Activated CD4-positive, alpha-beta T cell treated with anti-CD3 and anti-CD28 coated beads, Interleukin-2, amount 50 U/mL, for 1 hour (primary cell): ENCODE data around the gene FGGY.
"Not testable (repeated sequence)": the region's sequence is repeated elsewhere in the genome, so short reads cannot be mapped to it uniquely, and the experiment has no call there.

Experiments used
- DNase-seq: peaks from one replicate; pipeline ENCODE4 v3.0.0-alpha.2; 2020

The FGGY gene

GRCh38 chr1:59718064-59718988, 421.4 kb downstream of the FGGY start:
- no peak for DNase-seq

DNA sequence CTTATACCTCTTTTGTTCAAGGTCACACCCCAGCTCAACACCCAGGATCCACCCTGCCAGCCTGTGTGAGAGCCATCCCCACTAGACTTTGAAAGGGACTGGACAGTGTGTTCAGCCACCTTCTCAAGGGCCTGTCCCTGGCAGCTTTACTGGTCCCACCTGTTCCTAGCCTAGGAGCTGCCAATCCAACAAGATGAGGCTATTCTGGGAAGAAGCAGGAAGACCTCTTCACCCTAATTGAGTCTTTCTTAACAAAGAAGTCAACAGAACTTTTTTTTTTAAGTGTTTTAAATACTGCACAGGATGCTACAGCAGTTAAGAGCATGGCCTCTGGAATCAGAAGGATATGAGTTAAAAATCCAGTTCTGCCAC, 422.1 kb downstream of the FGGY start:
- no peak for DNase-seq

GRCh38 chr1:59720326-59721115, 423.6 kb downstream of the FGGY start:
- DNase-seq, result no peak

DNA sequence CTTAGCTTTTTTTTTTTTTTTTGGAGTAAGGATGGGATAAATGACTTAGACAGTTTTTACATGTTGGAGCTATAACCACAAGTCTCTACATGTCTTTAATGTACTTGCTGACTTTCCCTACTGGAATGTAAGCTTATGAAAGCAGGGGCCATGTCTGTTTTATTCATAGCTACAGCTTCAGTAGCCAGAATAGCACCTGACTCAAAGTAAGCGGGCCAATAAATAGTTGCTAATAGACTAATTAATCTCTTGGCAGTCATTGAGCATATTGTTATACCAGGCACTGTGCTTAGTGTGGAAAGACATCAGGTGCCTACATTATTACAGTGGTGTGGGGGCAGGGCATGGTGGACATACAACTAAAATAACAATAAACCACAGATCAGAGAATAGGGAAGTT, 433.4 kb downstream of the FGGY start:
- DNase-seq, result no peak

DNA sequence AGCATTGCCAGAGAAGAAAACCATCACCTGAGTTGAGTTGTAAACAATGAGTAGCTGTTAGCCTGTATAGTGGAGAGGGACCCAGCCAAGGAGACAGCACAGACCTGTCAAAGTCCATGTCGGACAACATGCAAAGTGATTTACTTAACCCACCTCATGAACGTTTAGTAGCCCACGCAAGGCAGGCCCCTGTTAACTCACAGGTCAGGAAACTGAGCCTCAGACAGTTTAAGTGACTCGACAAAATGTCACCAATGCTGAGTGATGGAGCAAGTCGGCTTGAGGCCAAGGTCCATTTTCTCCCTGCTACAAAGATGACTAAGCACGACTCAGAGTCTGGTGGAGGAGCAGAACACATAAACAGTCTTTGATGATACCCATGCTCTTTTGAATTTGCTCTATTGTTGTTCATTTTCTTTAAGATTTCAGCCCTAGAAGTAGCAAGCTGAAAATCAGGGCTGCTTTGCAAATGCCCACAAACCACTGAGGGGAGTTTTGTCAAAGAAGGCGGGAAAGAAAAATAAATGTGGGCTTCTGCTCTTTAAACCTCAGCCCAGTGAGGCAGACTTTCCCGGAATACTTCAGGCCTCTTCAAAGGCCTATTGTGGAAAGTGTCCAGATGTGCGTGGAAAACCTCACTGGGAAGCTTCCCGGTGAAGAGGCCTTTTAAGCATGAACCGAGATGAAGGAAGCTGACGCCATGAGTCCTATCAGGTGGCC, 434.0 kb downstream of the FGGY start:
- no peak for DNase-seq

GRCh38 chr1:59731591-59731990, 434.7 kb downstream of the FGGY start:
- DNase-seq, result no peak

GRCh38 chr1:59732214-59732955, 435.5 kb downstream of the FGGY start:
- no peak for DNase-seq

DNA sequence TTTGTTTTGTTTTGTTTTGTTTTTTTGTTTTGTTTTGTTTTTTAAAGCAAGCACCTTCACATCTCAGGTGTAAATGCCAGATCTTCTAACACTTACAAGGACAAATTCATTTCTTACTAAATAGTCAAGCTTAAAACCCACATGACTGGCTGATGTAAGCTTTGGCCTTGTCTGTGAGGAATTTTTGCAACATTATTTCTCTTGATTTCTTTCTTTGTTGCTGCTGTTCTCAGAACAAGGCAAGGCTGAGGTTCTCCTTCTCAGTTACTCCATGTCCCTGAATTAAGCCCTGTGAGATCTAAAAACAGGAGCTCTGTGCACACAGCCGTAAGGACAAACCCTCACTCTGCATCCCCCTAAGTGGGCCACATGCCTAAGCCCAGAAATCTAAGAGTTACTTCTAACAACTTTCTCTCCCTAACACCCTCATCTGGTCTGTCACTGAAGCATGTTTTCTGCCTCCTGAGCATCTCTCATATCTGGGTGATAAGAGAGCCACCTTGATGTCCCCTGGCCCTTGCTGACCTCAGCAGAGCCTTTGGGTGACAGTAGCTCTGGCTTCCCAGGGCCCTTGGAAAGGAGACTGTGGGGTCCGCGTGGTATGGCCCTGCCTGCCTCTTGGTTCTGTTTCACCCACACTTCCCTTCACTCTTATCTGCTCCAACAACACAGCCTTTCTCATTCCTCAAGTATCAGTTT, 436.7 kb downstream of the FGGY start:
- DNase-seq, result no peak

DNA sequence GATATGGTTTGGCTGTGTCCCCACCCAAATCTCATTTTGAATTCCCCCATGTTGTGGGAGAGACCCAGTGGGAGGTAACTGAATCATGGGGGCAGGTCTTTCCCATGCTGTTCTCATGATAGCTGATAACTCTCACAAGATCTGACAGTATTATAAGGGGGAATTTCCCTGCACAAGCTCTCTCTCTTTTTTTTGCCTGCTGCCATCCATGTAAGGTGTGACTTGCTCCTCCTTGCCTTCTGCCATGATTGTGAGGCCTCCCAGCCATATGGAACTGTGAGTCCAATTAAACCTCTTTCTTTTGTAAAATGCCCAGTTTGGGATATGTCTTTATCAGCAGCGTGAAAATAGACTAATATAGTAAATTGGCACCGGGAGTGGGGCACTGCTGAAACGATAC, 439.0 kb downstream of the FGGY start:
- DNase-seq, result not testable (repeated sequence)

GRCh38 chr1:59736744-59737143, 439.9 kb downstream of the FGGY start:
- DNase-seq, result no peak

DNA sequence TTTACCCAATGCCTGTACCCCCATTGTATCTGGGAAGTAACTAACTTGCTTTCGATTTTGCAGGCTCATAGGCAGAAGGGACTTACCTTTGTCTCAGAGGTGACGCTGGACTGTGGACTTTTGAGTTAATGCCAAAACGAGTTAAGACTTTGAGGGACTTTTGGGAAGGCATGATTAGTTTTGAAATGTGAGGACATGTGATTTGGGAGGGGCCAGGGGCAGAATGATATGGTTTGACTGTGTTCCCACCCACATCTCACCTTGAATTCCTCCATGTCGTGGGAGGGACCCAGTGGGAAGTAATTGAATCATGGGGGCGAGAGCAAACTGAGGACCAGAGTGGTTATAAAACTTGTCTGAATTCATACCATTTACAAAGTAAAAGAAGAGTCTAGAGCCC, 440.7 kb downstream of the FGGY start:
- no peak for DNase-seq

GRCh38 chr1:59738152-59738551, 441.3 kb downstream of the FGGY start:
- no peak for DNase-seq

DNA sequence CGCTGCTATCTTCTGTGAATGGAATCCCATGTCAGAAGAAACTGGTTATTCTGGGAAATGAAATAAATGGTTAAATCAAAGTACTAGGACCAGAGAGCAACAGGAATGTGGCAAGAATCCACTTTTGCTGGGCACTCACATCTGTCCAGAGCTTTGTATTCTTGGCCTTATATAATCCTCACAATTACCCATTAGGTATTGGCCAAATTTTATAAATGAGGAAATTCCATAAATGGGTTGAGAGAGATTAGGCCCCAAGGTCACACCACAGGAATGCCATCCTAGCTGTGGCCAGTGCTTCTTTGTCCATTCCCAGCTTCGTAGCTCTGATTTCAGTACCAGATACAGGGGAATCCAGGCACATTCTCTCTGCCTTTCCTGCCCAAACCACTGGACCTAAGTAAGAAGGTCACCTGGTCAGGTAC, 441.7 kb downstream of the FGGY start:
- DNase-seq, result no peak

GRCh38 chr1:59739111-59739510, 442.2 kb downstream of the FGGY start:
- no peak for DNase-seq

- no peak for DNase-seq
Observed at GRCh38 chr1:59742526-59742925, 445.6 kb downstream of the FGGY start.

DNA sequence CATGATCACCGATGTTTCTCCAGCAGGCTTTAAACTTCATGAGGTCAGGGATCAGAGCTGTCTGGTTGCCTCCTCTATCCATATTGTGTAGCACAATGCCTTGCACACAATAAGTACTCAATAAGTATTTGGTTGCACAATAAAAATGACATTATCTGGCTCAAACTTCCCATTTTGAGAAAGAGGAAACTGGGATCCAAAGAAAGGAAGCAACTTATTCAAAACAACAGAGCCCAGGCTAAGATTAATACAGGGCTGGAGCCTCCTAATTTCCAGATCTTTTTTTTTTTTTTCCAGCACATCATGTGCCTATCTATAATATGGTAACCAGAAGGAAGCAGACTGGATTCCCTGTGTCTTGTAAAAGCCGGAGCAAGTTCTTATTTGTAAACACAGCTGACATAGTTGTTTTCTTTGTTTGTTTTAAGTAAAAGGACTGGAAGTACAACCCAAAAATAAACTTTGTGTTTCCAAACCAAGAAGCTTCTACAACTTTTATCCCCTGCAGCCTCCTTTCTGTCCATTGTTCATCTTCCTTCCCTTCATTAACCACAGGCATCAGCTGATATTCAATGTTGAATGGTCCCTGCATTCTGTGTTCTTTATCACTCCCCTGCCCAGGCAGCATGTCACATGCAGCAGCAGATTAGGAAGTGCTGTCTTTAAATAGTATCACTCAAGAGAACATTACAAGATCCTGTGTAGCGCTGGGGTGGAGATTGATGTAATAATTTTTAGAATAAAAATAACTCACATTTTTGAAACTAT, 446.6 kb downstream of the FGGY start:
- DNase-seq, result no peak

- no peak for DNase-seq
Observed at GRCh38 chr1:59747420-59748024, 450.6 kb downstream of the FGGY start.

DNA sequence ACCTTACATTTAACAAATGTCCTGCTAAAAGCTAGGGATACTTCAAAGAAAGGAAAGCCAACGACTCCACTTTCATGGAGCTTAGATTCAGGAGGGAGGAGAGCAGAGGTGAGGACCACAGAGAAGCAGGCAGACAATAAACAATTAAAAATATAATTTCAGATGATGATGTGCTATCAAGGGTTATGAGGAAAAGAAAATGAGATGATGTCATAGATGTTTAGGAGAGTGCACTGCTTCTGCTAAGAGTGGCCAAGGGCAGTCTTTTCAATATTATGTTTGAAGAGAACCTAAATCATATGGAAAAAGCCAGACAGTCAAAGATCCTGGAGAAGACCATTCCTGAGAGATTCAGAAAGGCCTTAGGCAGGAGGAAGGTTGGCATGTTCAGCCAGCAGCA, 451.2 kb downstream of the FGGY start:
- DNase-seq, result no peak

GRCh38 chr1:59750328-59751003, 453.6 kb downstream of the FGGY start:
- DNase-seq, result no peak

GRCh38 chr1:59751004-59751395, 454.1 kb downstream of the FGGY start:
- no peak for DNase-seq
